AG09319 (cell line): ENCODE measurements around the gene BCL2A1.
"Not testable (repeated sequence)": the region's sequence is repeated elsewhere in the genome, so short reads cannot be mapped to it uniquely, and the experiment has no call there.

Experiments used
- DNase-seq: peaks from one replicate; pipeline ENCODE4 v3.0.0-alpha.2; 2010; ENCODE audit warnings: low read depth; ENCODE audit errors: extremely low read depth
- TF ChIP-seq, protein P1 (sequence below): IDR thresholded peaks from 2 replicates; pipeline ENCODE4 v1.5.1; 2011; ENCODE audit warnings: low read depth, mild to moderate bottlenecking, inconsistent platforms, low read length, moderate library complexity

BCL2A1 gene

DNA sequence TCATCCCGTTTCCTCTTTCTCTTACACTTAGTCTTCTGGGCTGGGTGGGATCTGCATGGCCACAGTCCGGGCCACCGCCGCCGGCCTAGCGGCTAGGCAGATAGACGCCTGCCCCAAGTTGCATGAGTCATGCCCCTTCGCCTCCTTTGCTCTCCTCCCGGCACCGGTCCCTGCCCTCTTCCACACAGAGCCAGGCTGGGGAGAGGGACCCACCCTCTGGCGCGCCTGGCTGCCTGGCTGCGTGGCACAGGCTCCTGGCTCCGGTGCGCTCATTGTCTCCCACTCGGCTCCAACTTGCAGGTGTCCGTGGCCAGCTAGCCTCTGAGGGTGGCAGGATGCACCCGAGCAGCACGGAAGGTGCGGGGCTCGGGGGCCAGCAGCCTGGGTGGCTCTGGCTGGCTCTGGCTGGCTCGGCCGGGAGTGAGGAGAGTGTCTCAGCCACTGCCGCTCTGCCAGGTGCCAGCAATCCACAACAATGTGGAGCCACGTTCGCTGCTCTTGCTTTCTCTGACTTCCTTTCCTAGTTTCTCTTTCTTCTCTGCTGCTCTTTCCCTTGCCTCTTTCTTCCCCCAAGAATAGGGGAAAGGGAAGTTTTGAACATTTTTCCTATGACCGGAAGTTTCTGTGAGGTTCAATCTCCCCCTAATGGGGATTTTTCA lies 51.8 kb downstream of the BCL2A1 start:
- no peak for DNase-seq
- TF ChIP-seq, protein P1, sequence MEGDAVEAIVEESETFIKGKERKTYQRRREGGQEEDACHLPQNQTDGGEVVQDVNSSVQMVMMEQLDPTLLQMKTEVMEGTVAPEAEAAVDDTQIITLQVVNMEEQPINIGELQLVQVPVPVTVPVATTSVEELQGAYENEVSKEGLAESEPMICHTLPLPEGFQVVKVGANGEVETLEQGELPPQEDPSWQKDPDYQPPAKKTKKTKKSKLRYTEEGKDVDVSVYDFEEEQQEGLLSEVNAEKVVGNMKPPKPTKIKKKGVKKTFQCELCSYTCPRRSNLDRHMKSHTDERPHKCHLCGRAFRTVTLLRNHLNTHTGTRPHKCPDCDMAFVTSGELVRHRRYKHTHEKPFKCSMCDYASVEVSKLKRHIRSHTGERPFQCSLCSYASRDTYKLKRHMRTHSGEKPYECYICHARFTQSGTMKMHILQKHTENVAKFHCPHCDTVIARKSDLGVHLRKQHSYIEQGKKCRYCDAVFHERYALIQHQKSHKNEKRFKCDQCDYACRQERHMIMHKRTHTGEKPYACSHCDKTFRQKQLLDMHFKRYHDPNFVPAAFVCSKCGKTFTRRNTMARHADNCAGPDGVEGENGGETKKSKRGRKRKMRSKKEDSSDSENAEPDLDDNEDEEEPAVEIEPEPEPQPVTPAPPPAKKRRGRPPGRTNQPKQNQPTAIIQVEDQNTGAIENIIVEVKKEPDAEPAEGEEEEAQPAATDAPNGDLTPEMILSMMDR = no peak

DNA sequence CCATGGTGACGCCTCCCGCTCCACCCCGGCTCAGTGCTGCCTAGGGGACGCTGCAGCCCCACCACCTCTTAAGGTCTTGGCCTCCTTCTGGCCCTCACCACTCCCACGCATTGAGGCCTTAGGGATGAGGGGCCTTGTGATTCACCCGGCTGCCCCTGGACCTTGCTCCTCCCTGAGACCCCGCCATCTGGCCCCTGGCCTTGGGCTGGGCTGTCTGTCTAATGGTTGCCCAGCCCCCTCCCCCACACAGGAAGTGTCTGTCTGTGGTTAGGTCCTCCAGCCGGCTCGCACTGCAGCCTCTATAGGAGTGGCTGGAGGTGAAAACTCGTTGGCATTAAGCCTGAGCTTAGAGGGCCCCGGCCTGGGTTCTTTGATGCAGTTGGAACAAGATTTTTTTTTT lies 52.7 kb downstream of the BCL2A1 start:
- DNase-seq = no peak

DNA sequence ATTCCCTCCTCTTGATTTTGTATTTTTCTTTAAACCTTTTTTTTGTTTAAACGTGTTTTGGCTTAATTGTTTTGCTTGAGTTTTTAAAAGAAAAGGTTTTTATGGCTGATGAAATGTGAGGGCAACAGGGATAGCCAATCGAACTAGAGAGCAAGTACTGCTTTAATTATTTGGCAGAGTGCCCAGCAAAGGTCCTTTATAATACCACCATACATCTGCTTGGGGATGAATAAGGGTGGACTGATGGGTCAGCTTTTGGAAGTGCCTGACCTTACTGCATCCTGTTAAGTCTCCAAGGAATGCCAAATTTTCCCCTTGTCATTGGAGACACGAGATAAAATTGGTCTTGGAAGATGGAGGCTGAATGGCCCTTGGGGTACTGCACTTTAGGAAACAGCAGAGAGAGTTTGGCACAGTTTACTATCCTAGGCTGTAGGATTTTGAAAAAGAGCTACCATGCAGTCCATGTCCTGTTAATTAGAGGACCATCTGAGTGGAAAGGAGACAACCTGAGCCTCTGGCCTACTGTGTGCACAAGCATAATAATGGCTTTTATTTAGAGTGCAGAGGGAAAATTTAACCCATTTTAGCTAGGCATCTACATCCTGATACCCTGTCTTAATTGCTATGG lies 54.4 kb downstream of the BCL2A1 start:
- no peak for DNase-seq
- TF ChIP-seq, protein P1 = no peak

More for the DNA sequence above, 52.7 kb downstream of the BCL2A1 start:
- TF ChIP-seq, protein P1 = no peak

DNA sequence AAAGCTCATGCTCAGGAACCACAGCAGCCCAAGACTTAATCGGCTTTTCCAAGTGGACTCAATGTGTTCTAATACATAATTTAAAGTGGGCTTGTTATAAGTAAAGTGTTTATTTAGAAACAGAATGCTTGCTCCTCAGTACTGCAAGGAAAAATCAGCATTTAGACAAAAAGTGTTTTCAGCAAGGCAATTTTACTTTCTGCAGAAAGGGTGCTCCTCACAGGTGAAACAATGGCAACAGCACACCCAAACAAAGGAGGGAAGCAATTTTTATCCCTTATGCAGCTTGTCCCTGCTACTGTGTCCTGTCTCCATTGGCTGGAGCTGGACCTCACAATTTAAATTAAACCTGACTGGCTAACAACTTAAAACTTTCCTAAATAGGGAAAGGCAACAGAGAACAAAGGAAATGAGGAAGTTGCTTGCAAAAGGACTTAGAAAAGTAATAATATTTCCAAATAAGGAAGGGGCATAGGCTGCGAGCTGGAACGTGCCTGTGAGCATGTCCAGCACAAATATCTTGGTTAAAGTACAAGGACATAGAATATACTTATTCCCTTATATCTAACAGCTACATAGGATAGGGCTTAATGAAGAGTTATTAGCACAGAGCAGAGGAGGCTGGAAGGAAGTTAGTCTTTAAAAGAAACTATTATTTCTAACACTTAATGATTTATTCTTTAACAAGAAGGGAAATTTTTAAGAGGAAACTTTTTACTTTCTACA lies 55.1 kb downstream of the BCL2A1 start:
- not testable (repeated sequence) for DNase-seq

- TF ChIP-seq, protein P1 = no peak
- DNase-seq = no peak
These were observed 56.3 kb downstream of the BCL2A1 start for GRCh38 chr15:79914728-79915127.
